HEK293 (cell line): Measurements from ENCODE around the gene UST.
"Not testable (repeated sequence)": the region's sequence is repeated elsewhere in the genome, so short reads cannot be mapped to it uniquely, and the experiment has no call there.

Experiments used
- CTCF ChIA-PET: fragments of 350-600 bp; formaldehyde crosslinking; extraction: SDS; loops from one replicate; lab custom pipeline; 2021; ENCODE audit warnings: antibody characterized with exemption; lab: Yijun Ruan, JAX
- POLR2A ChIA-PET: fragments of 300-600 bp; formaldehyde crosslinking; extraction: SDS; loops from one replicate; lab custom pipeline; 2020; ENCODE audit warnings: antibody characterized with exemption, inconsistent platforms; lab: Yijun Ruan, JAX
- H3K27ac ChIP-seq: fragments of 200-500 bp; sonication (Bioruptor generic); 2 replicates; pipeline ENCODE4 v1.5.1; 2014; ENCODE audit warnings: low read depth, low read length, control low read depth, inconsistent platforms; ENCODE audit errors: extremely low read depth
- H3K36me3 ChIP-seq, 2 experiments: fragments of 200-500 bp in 1 of 2; sonication (Bioruptor generic) in 1 of 2; 1 replicate in 1 of 2; 2 replicates in 1 of 2; pipeline ENCODE4 v1.5.1; 2014 to 2017; ENCODE audit warnings: inconsistent platforms in 2 of 2, low read length in 2 of 2; ENCODE audit not compliant: control insufficient read depth in 2 of 2, insufficient read depth in 1 of 2
- H3K4me1 ChIP-seq: fragments of 200-500 bp; sonication (Bioruptor generic); 2 replicates; pipeline ENCODE4 v1.5.1; 2014; ENCODE audit warnings: mild to moderate bottlenecking, low read length, inconsistent platforms; ENCODE audit not compliant: control insufficient read depth, insufficient read depth
- H3K4me3 ChIP-seq: 2 replicates; pipeline ENCODE4 v1.5.1; 2011; ENCODE audit warnings: low read depth, mild to moderate bottlenecking, control low read depth, low read length, moderate library complexity
- H3K9me3 ChIP-seq: fragments of 200-500 bp; sonication (Bioruptor generic); 2 replicates; pipeline ENCODE4 v1.5.1; 2014; ENCODE audit warnings: low read depth, low read length, inconsistent platforms; ENCODE audit not compliant: control insufficient read depth, insufficient read depth
- GLI4 ChIP-seq: fragments of 450-650 bp; formaldehyde crosslinking; IDR thresholded peaks from 2 replicates; pipeline ENCODE4 v1.5.1; 2016; ENCODE audit warnings: missing biosample characterization, missing genetic modification characterization
- IKZF3 ChIP-seq: fragments of 450-650 bp; IDR thresholded peaks from 2 replicates; pipeline ENCODE4 v1.5.0; 2018; ENCODE audit warnings: missing biosample characterization, mild to moderate bottlenecking, missing genetic modification characterization, moderate library complexity
- KLF1 ChIP-seq: fragments of 450-650 bp; formaldehyde crosslinking; IDR thresholded peaks from 2 replicates; pipeline ENCODE4 v1.5.1; 2016; ENCODE audit warnings: missing biosample characterization, missing genetic modification characterization
- KLF17 ChIP-seq: fragments of 450-650 bp; formaldehyde crosslinking; IDR thresholded peaks from 2 replicates; pipeline ENCODE4 v1.5.1; 2016; ENCODE audit warnings: missing biosample characterization, missing genetic modification characterization
- PATZ1 ChIP-seq: fragments of 450-650 bp; formaldehyde crosslinking; IDR thresholded peaks from 2 replicates; pipeline ENCODE4 v1.5.1; 2016; ENCODE audit warnings: missing biosample characterization, missing genetic modification characterization
- PRDM2 ChIP-seq: fragments of 450-650 bp; formaldehyde crosslinking; IDR thresholded peaks from 2 replicates; pipeline ENCODE4 v1.5.1; 2016; ENCODE audit warnings: missing biosample characterization, missing genetic modification characterization, borderline replicate concordance
- ZBTB48 ChIP-seq: fragments of 450-650 bp; formaldehyde crosslinking; IDR thresholded peaks from 2 replicates; pipeline ENCODE4 v1.5.1; 2016; ENCODE audit warnings: missing biosample characterization, missing genetic modification characterization
- ZFHX2 ChIP-seq: fragments of 450-650 bp; formaldehyde crosslinking; conservative IDR thresholded peaks from 2 replicates; pipeline ENCODE4 v1.5.1; 2016; ENCODE audit warnings: missing biosample characterization, missing genetic modification characterization
- ZFP69B ChIP-seq: fragments of 450-650 bp; formaldehyde crosslinking; IDR thresholded peaks from 2 replicates; pipeline ENCODE4 v1.5.1; 2016; ENCODE audit warnings: missing biosample characterization, missing genetic modification characterization
- ZIC2 ChIP-seq: fragments of 450-650 bp; formaldehyde crosslinking; IDR thresholded peaks from 2 replicates; pipeline ENCODE4 v1.5.1; 2016; ENCODE audit warnings: missing biosample characterization, missing genetic modification characterization
- ZNF169 ChIP-seq: fragments of 450-650 bp; formaldehyde crosslinking; IDR thresholded peaks from 2 replicates; pipeline ENCODE4 v1.5.1; 2016; ENCODE audit warnings: missing biosample characterization, missing genetic modification characterization
- ZNF2 ChIP-seq: fragments of 450-650 bp; formaldehyde crosslinking; IDR thresholded peaks from 2 replicates; pipeline ENCODE4 v1.5.1; 2016; ENCODE audit warnings: missing biosample characterization, missing genetic modification characterization
- ZNF362 ChIP-seq: fragments of 450-650 bp; formaldehyde crosslinking; IDR thresholded peaks from 2 replicates; pipeline ENCODE4 v1.5.1; 2016; ENCODE audit warnings: missing biosample characterization, missing genetic modification characterization
- ZNF394 ChIP-seq: fragments of 450-650 bp; formaldehyde crosslinking; IDR thresholded peaks from 2 replicates; pipeline ENCODE4 v1.5.1; 2016; ENCODE audit warnings: missing biosample characterization, missing genetic modification characterization, mild to moderate bottlenecking, moderate library complexity, borderline replicate concordance
- ZNF426 ChIP-seq: fragments of 450-650 bp; formaldehyde crosslinking; IDR thresholded peaks from 2 replicates; pipeline ENCODE4 v1.5.1; 2017; ENCODE audit warnings: missing biosample characterization, missing genetic modification characterization, mild to moderate bottlenecking, inconsistent platforms, moderate library complexity
- ZNF621 ChIP-seq: fragments of 450-650 bp; formaldehyde crosslinking; IDR thresholded peaks from 2 replicates; pipeline ENCODE4 v1.5.1; 2017; ENCODE audit warnings: missing biosample characterization, missing genetic modification characterization
- ZNF639 ChIP-seq: fragments of 450-650 bp; formaldehyde crosslinking; IDR thresholded peaks from 2 replicates; pipeline ENCODE4 v1.5.1; 2016; ENCODE audit warnings: missing biosample characterization, missing genetic modification characterization
- ZNF658 ChIP-seq: fragments of 450-650 bp; formaldehyde crosslinking; IDR thresholded peaks from 2 replicates; pipeline ENCODE4; 2016; ENCODE audit warnings: missing biosample characterization, missing genetic modification characterization
- ZSCAN23 ChIP-seq: fragments of 450-650 bp; formaldehyde crosslinking; IDR thresholded peaks from 2 replicates; pipeline ENCODE4 v1.5.1; 2016; ENCODE audit warnings: missing biosample characterization, missing genetic modification characterization
- ZSCAN30 ChIP-seq: fragments of 450-650 bp; IDR thresholded peaks from 2 replicates; pipeline ENCODE4 v1.5.1; 2018; ENCODE audit warnings: missing biosample characterization, mild to moderate bottlenecking, missing genetic modification characterization, moderate library complexity

UST gene

GRCh38 chr6:148857798-148858390 lies 111.1 kb downstream of the UST start:
- peaks cover 6% of the 10 kb centered on the region; the same call in 1 of the 2 replicates for H3K4me1 ChIP-seq
- ChIA-PET CTCF (no interaction called here), POLR2A (no interaction called here)
- no peak overlapping the region for H3K27ac ChIP-seq
- TF ChIP-seq ZNF621 (tag by site-specific recombination): no peak
- no peak for TF ChIP-seq GLI4 (tag by site-specific recombination)
- no peak for TF ChIP-seq ZNF169 (tag by site-specific recombination)
- peak; percentile 70; the same call in 1 of the 2 replicates for TF ChIP-seq ZNF362 (tag by site-specific recombination)
- no peaks in the 10 kb centered on the region for H3K36me3 ChIP-seq
- no peaks in the 10 kb centered on the region for H3K9me3 ChIP-seq
- H3K4me3 ChIP-seq: no peak overlapping the region

GRCh38 chr6:148864132-148864531 lies 117.3 kb downstream of the UST start:
- H3K9me3 ChIP-seq, H3K36me3 ChIP-seq, H3K4me1 ChIP-seq, H3K4me3 ChIP-seq, POLR2A ChIA-PET, CTCF ChIA-PET, H3K27ac ChIP-seq: not testable (repeated sequence)
- 0 out of 2 replicates have a peak, but pooled peaks have one; percentile 36 for TF ChIP-seq ZFP69B (tag by site-specific recombination)
- peak; percentile 66 for TF ChIP-seq ZFHX2 (tag by site-specific recombination)
- TF ChIP-seq ZIC2 (tag by site-specific recombination): 0 out of 2 replicates have a peak, but pooled peaks have one; percentile 6
- TF ChIP-seq ZNF394: peak; percentile 43; the same call in 1 of the 2 replicates
- TF ChIP-seq ZSCAN30 (tag by site-specific recombination): 0 out of 2 replicates have a peak, but pooled peaks have one; percentile 36
- peak; percentile 79 for TF ChIP-seq IKZF3 (tag by site-specific recombination)
- TF ChIP-seq KLF1 (tag by site-specific recombination): peak; percentile 33; the same call in 1 of the 2 replicates
- peak; percentile 56; the same call in 1 of the 2 replicates for TF ChIP-seq ZBTB48 (tag by site-specific recombination)

- CTCF ChIA-PET: interaction anchor here (0.7 to 1.2 kb wide), 4 partner anchors 96 to 509 kb away, joined by 3 to 7 read pairs (median 3); no protein-coding TSS in a partner anchor
- no peaks in the 10 kb centered on the region for H3K36me3 ChIP-seq
- no peak overlapping the region for H3K4me3 ChIP-seq
- no peak overlapping the region for H3K27ac ChIP-seq
- POLR2A ChIA-PET: no interaction called here
- H3K4me1 ChIP-seq: peaks cover 5% of the 10 kb centered on the region; the same call in 1 of the 2 replicates
- H3K9me3 ChIP-seq: no peaks in the 10 kb centered on the region
- TF ChIP-seq KLF17 (tag by site-specific recombination) (no peak), ZNF426 (no peak), ZNF658 (no peak), ZNF639 (tag by site-specific recombination) (no peak), ZBTB48 (tag by site-specific recombination) (no peak), ZNF2 (no peak), ZSCAN23 (tag by site-specific recombination) (no peak), PATZ1 (tag by site-specific recombination) (no peak), PRDM2 (tag by site-specific recombination) (no peak)
Measured at GRCh38 chr6:148864941-148865340, 118.1 kb downstream of the UST start.
